HepG2 (cell line): Measurements from ENCODE around the gene RTP4. TPM values are rescaled to one million over a fixed set of nuclear protein-coding genes. Genes with fewer than 3 reads are reported as not detected.

Experiments used
- ATAC-seq: fragments of 200-7000 bp; cut with Tn5 transposase; 3 replicates; pipeline ENCODE4 v1.9.1; 2020; ENCODE audit warnings: mild to moderate bottlenecking, moderate library complexity
- BruUV-seq: library from RNA; stranded (reverse); fragments of 400-500 nt; replicated peaks from 2 replicates; lab custom pipeline; 2021; lab: Mats Ljungman, UMichigan
- CTCF ChIA-PET: fragments of 300-600 bp; formaldehyde crosslinking; extraction: SDS; loops from one replicate; lab custom pipeline; 2021; ENCODE audit warnings: low total read pairs, inconsistent platforms, low intra/inter-chr PET ratio; lab: Yijun Ruan, JAX
- POLR2A ChIA-PET: fragments of 350-600 bp; sonication (Branson Sonifier 250); formaldehyde crosslinking; loops from one replicate; lab custom pipeline; 2020; ENCODE audit warnings: antibody characterized with exemption, inconsistent platforms; lab: Yijun Ruan, JAX
- DNase-seq: peaks from one replicate; pipeline ENCODE4 v3.0.0-alpha.2; 2015; ENCODE audit warnings: low spot score
- FAIRE-seq: peaks from 3 replicates; lab custom pipeline; 2011; peaks lifted over from hg19 to GRCh38; lab: Jason Lieb, UNC
- H2AFZ ChIP-seq: one replicate; pipeline ENCODE4 v1.6.1; 2011; ENCODE audit warnings: low read length, inconsistent platforms
- H3K27ac ChIP-seq: fragments of 300-600 bp; 3 replicates; pipeline ENCODE4 v1.8.0; 2011; ENCODE audit warnings: mixed run types, mild to moderate bottlenecking, mixed read lengths, low read length, inconsistent platforms; ENCODE audit not compliant: insufficient read depth; ENCODE audit errors: extremely low read length
- H3K27me3 ChIP-seq, 2 experiments: fragments of 200-600 bp in 1 of 2; 2 replicates in 1 of 2; 3 replicates in 1 of 2; pipeline versions ENCODE4 v1.6.0 to v1.8.0; 2011; ENCODE audit warnings: low read length in 2 of 2, mild to moderate bottlenecking in 2 of 2, moderate library complexity in 2 of 2, inconsistent platforms in 1 of 2; ENCODE audit not compliant: insufficient read depth in 2 of 2, control insufficient read depth in 1 of 2
- H3K36me3 ChIP-seq, 2 experiments: fragments of 200-600 bp in 1 of 2; replicated peaks in 1 of 2; 2 replicates in 1 of 2; 3 replicates in 1 of 2; pipeline versions ENCODE4 v1.5.1 to v1.8.0; 2011; ENCODE audit warnings: low read length in 2 of 2, inconsistent platforms in 1 of 2; ENCODE audit not compliant: insufficient read depth in 2 of 2, control insufficient read depth in 1 of 2
- H3K4me1 ChIP-seq: 2 replicates; pipeline ENCODE4 v1.5.1; 2012; ENCODE audit warnings: low read length, inconsistent platforms; ENCODE audit not compliant: insufficient read depth
- H3K4me2 ChIP-seq: 2 replicates; pipeline ENCODE4 v1.6.0; 2011; ENCODE audit warnings: low read depth, low read length, inconsistent platforms
- H3K4me3 ChIP-seq, 3 experiments: fragments of 200-600 bp in 1 of 3; sonication (generic), shearing (Covaris generic) in 1 of 3; replicated peaks in 1 of 3; 2 replicates each; pipeline ENCODE4 v1.5.1; 2011 to 2016; ENCODE audit warnings: low read length in 3 of 3, inconsistent platforms in 2 of 3, low read depth in 2 of 3, mild to moderate bottlenecking in 2 of 3, control low read depth in 1 of 3, mixed read lengths in 1 of 3; ENCODE audit not compliant: insufficient read depth in 1 of 3
- H3K79me2 ChIP-seq: one replicate; pipeline ENCODE4 v1.6.1; 2011; ENCODE audit warnings: low read length, inconsistent platforms; ENCODE audit not compliant: insufficient read depth
- H3K9ac ChIP-seq: 2 replicates; pipeline ENCODE4 v1.6.0; 2011; ENCODE audit warnings: mild to moderate bottlenecking, low read depth, low read length, inconsistent platforms; ENCODE audit not compliant: insufficient read depth
- H3K9me3 ChIP-seq: 2 replicates; pipeline ENCODE4 v1.5.1; 2012; ENCODE audit warnings: mild to moderate bottlenecking, low read length
- H4K20me1 ChIP-seq: 2 replicates; pipeline ENCODE4 v1.6.0; 2011; ENCODE audit warnings: inconsistent platforms, mild to moderate bottlenecking, low read length, moderate library complexity; ENCODE audit not compliant: insufficient read depth
- MAFG ChIP-seq: sonication (generic); formaldehyde crosslinking; IDR thresholded peaks from 2 replicates; pipeline ENCODE4 v1.5.1; 2020; ENCODE audit warnings: mild to moderate bottlenecking, missing genetic modification reagents
- TRIM22 ChIP-seq: fragments of 450-650 bp; IDR thresholded peaks from 2 replicates; pipeline ENCODE4 v1.6.1; 2017
- ZBTB10 ChIP-seq: sonication (generic); formaldehyde crosslinking; IDR thresholded peaks from 2 replicates; pipeline ENCODE4 v1.4.0; 2020; ENCODE audit warnings: missing genetic modification reagents, borderline replicate concordance
- ZNF276 ChIP-seq: sonication (generic); formaldehyde crosslinking; IDR thresholded peaks from 2 replicates; pipeline ENCODE4 v1.4.0; 2020; ENCODE audit warnings: mild to moderate bottlenecking, low read depth, missing genetic modification reagents
- ZNF335 ChIP-seq: sonication (generic); formaldehyde crosslinking; IDR thresholded peaks from 2 replicates; pipeline ENCODE4 v1.4.0; 2020; ENCODE audit warnings: missing genetic modification reagents
- ZNF598 ChIP-seq: sonication (generic); formaldehyde crosslinking; IDR thresholded peaks from 2 replicates; pipeline ENCODE4 v1.5.1; 2020; ENCODE audit warnings: mild to moderate bottlenecking, missing genetic modification reagents, borderline replicate concordance
- ZNF713 ChIP-seq: sonication (generic); formaldehyde crosslinking; IDR thresholded peaks from 2 replicates; pipeline ENCODE4 v1.4.0; 2020; ENCODE audit warnings: mild to moderate bottlenecking, missing genetic modification reagents
- ZNF780A ChIP-seq: sonication (generic); formaldehyde crosslinking; IDR thresholded peaks from 2 replicates; pipeline ENCODE4 v1.8.0; 2022; ENCODE audit warnings: mild to moderate bottlenecking, missing genetic modification reagents, moderate library complexity
- ZSCAN21 ChIP-seq: sonication (generic); formaldehyde crosslinking; IDR thresholded peaks from 2 replicates; pipeline ENCODE4 v1.8.0; 2022; ENCODE audit warnings: mild to moderate bottlenecking, missing genetic modification reagents, moderate library complexity, borderline replicate concordance
- WGBS: methylation state at CpG from one replicate; pipeline ENCODE4 v1.1.6; 2017; ENCODE audit warnings: low lambda C conversion rate; 5-methylcytosine and 5-hydroxymethylcytosine counted together
- in situ Hi-C: cut with HindIII; loops from 2 replicates; pipeline ENCODE4 v1.10.0; 2017; ENCODE audit warnings: low pct_unique_long_range_greater_than_20kb; ENCODE audit not compliant: extremely low pct_ligation_motif_present
- intact Hi-C: fragments of 100-400 bp; cut with micrococcal nuclease; formaldehyde crosslinking; loops from one replicate; pipeline ENCODE4 v1.10.0; 2022; ENCODE audit not compliant: unreplicated experiment
- polyA plus RNA-seq, 8 experiments: library from polyadenylated mRNA; depleted of rRNA in 3 of 8; stranded (reverse) in 7 of 8; unstranded in 1 of 8; fragments of >200 nt; fragmentation: Illumina TruSeq in 4 of 8; extraction: Trizol in 4 of 8; gene quantifications; 2 replicates each; pipeline versions ENCODE4 v1.2.1 to v1.2.3, GENCODE V29; 2011 to 2016; ENCODE audit warnings: low read depth in 4 of 8, missing spikeins in 1 of 8, mixed read lengths in 1 of 8; ENCODE audit not compliant: insufficient read depth in 1 of 8
- total RNA-seq, 5 experiments: library from RNA; depleted of rRNA; stranded (reverse); fragments of >200 nt; fragmentation: Illumina TruSeq; extraction: Trizol; gene quantifications; 2 replicates each; pipeline ENCODE4 v1.2.3, GENCODE V29; 2016; ENCODE audit warnings: low read depth in 1 of 5
- TF ChIP-seq, protein P1 (sequence below): sonication (generic); formaldehyde crosslinking; IDR thresholded peaks from 2 replicates; pipeline ENCODE4 v1.5.1; 2020; ENCODE audit warnings: mild to moderate bottlenecking, missing genetic modification reagents, moderate library complexity
- TF ChIP-seq, protein P2 (sequence below): sonication (generic); formaldehyde crosslinking; IDR thresholded peaks from 2 replicates; pipeline ENCODE4 v1.5.0; 2020; ENCODE audit warnings: mild to moderate bottlenecking, missing genetic modification reagents

The RTP4 gene
- total and polyA plus RNA-seq, 2 of the 13 experiments (the other 11 are each of a cell fraction or from before 2014, with no cell fraction given), result 0.11 to 0.62 TPM

- in situ Hi-C loops (no loop called here), intact Hi-C loops (no loop called here)
- no peak for DNase-seq
- Histone ChIP-seq H3K27ac (no peak overlapping the region), H3K36me3 (no peaks in the 10 kb centered on the region), H3K79me2 (no peaks in the 10 kb centered on the region), H3K4me2 (no peak overlapping the region), H3K4me1 (no peaks in the 10 kb centered on the region), H4K20me1 (no peaks in the 10 kb centered on the region), H3K4me3 (no peak overlapping the region), H3K9me3 (no peaks in the 10 kb centered on the region), H2AFZ (no peak overlapping the region), H3K27me3 (peaks cover 0 to 1% of the 10 kb centered on the region in 2 experiments; a peak in 1 of 5 replicates), H3K9ac (no peak overlapping the region)
- ChIA-PET CTCF (no interaction called here), POLR2A (no interaction called here)
- no peak for ATAC-seq
- 67% methylated on average over 4 of the region's 4 CpGs for WGBS
- BruUV-seq, result no TSS peak
- FAIRE-seq, result no peak
- TF ChIP-seq ZNF598 (CRISPR knock-in tag) (no peak), MAFG (CRISPR knock-in tag) (no peak), ZNF335 (no peak), ZNF780A (CRISPR knock-in tag) (no peak), ZNF713 (CRISPR knock-in tag) (no peak), TRIM22 (no peak), ZSCAN21 (CRISPR knock-in tag) (no peak), ZNF276 (CRISPR knock-in tag) (no peak), ZBTB10 (CRISPR knock-in tag) (no peak)
- TF ChIP-seq, protein P1, sequence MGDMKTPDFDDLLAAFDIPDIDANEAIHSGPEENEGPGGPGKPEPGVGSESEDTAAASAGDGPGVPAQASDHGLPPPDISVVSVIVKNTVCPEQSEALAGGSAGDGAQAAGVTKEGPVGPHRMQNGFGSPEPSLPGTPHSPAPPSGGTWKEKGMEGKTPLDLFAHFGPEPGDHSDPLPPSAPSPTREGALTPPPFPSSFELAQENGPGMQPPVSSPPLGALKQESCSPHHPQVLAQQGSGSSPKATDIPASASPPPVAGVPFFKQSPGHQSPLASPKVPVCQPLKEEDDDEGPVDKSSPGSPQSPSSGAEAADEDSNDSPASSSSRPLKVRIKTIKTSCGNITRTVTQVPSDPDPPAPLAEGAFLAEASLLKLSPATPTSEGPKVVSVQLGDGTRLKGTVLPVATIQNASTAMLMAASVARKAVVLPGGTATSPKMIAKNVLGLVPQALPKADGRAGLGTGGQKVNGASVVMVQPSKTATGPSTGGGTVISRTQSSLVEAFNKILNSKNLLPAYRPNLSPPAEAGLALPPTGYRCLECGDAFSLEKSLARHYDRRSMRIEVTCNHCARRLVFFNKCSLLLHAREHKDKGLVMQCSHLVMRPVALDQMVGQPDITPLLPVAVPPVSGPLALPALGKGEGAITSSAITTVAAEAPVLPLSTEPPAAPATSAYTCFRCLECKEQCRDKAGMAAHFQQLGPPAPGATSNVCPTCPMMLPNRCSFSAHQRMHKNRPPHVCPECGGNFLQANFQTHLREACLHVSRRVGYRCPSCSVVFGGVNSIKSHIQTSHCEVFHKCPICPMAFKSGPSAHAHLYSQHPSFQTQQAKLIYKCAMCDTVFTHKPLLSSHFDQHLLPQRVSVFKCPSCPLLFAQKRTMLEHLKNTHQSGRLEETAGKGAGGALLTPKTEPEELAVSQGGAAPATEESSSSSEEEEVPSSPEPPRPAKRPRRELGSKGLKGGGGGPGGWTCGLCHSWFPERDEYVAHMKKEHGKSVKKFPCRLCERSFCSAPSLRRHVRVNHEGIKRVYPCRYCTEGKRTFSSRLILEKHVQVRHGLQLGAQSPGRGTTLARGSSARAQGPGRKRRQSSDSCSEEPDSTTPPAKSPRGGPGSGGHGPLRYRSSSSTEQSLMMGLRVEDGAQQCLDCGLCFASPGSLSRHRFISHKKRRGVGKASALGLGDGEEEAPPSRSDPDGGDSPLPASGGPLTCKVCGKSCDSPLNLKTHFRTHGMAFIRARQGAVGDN (CRISPR knock-in tag), result no peak
- TF ChIP-seq, protein P2, sequence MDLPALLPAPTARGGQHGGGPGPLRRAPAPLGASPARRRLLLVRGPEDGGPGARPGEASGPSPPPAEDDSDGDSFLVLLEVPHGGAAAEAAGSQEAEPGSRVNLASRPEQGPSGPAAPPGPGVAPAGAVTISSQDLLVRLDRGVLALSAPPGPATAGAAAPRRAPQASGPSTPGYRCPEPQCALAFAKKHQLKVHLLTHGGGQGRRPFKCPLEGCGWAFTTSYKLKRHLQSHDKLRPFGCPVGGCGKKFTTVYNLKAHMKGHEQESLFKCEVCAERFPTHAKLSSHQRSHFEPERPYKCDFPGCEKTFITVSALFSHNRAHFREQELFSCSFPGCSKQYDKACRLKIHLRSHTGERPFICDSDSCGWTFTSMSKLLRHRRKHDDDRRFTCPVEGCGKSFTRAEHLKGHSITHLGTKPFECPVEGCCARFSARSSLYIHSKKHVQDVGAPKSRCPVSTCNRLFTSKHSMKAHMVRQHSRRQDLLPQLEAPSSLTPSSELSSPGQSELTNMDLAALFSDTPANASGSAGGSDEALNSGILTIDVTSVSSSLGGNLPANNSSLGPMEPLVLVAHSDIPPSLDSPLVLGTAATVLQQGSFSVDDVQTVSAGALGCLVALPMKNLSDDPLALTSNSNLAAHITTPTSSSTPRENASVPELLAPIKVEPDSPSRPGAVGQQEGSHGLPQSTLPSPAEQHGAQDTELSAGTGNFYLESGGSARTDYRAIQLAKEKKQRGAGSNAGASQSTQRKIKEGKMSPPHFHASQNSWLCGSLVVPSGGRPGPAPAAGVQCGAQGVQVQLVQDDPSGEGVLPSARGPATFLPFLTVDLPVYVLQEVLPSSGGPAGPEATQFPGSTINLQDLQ, result no peak
Observed at GRCh38 chr3:187383246-187383645, 15.1 kb downstream of the RTP4 start.
